ENCODE measurements around the gene GRIP2. TPM values are rescaled to one million over a fixed set of nuclear protein-coding genes. Genes with fewer than 3 reads are reported as not detected.

The GRIP2 gene
- total RNA-seq, 1 experiment from 2014 or later: 0.57 TPM

- Histone ChIP-seq H3K27ac (no peak overlapping the region), H3K9me3 (replicated peaks) (no peaks in the 10 kb centered on the region), H3K27me3 (no peaks in the 10 kb centered on the region), H3K36me3 (no peaks in the 10 kb centered on the region; the same call in 1 of the 2 replicates), H3K4me1 (peaks cover 14% of the 10 kb centered on the region), H3K4me3 (no peak overlapping the region)
- DNase-seq: no peak
These were observed 63.4 kb downstream of the GRIP2 start for GRCh38 chr3:14476583-14477265.

GRCh38 chr3:14475621-14476020 is 64.5 kb downstream of the GRIP2 start:
- no peak overlapping the region for H3K4me3 ChIP-seq
- no peak overlapping the region for H3K27ac ChIP-seq
- no peak for DNase-seq
- H3K27me3 ChIP-seq: no peaks in the 10 kb centered on the region
- H3K36me3 ChIP-seq: no peaks in the 10 kb centered on the region; the same call in 1 of the 2 replicates
- peaks cover 14% of the 10 kb centered on the region for H3K4me1 ChIP-seq
- H3K9me3 ChIP-seq (replicated peaks): no peaks in the 10 kb centered on the region

GRCh38 chr3:14474363-14475081 is 65.6 kb downstream of the GRIP2 start:
- H3K9me3 ChIP-seq (replicated peaks): no peaks in the 10 kb centered on the region
- H3K27me3 ChIP-seq: no peaks in the 10 kb centered on the region
- no peaks in the 10 kb centered on the region; the same call in 1 of the 2 replicates for H3K36me3 ChIP-seq
- no peak for DNase-seq
- no peak overlapping the region for H3K27ac ChIP-seq
- no peak overlapping the region for H3K4me3 ChIP-seq
- H3K4me1 ChIP-seq: peaks cover 14% of the 10 kb centered on the region

GRCh38 chr3:14473411-14473891 is 66.7 kb downstream of the GRIP2 start:
- peaks cover 14% of the 10 kb centered on the region for H3K4me1 ChIP-seq
- no peaks in the 10 kb centered on the region for H3K27me3 ChIP-seq
- no peaks in the 10 kb centered on the region; the same call in 1 of the 2 replicates for H3K36me3 ChIP-seq
- no peaks in the 10 kb centered on the region for H3K9me3 ChIP-seq (replicated peaks)
- no peak for DNase-seq
- H3K4me3 ChIP-seq: no peak overlapping the region
- peak overlapping the region; percentile 47; the same call in 1 of the 2 replicates for H3K27ac ChIP-seq

- Histone ChIP-seq H3K36me3 (no peaks in the 10 kb centered on the region; the same call in 1 of the 2 replicates), H3K27me3 (no peaks in the 10 kb centered on the region), H3K27ac (peak overlapping the region; percentile 47), H3K4me3 (no peak overlapping the region), H3K4me1 (peaks cover 14% of the 10 kb centered on the region), H3K9me3 (replicated peaks) (no peaks in the 10 kb centered on the region)
- peak; percentile 75 to 76 for DNase-seq
These were observed 67.4 kb downstream of the GRIP2 start for GRCh38 chr3:14472471-14473351.

DNA sequence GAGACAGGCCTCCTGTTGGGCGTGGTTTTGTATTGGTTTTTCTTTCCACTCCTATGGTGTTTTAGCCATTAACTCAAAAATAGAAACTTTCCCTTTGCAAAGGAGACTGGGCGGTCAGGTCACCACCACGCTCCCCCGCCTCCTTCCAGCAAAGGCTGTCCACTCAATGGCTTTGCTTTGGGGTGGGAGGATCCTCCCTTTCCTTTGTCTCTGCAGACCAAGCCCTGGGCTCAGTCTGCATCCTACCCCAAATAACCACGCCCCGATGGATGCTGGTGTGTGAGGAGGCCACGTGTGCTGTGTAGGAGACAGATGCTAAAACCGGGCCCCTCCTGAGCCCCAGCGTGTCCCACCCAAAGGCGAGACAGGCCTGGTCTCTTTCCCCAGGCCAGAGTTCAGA is 68.5 kb downstream of the GRIP2 start:
- H3K36me3 ChIP-seq: no peaks in the 10 kb centered on the region; the same call in 1 of the 2 replicates
- no peaks in the 10 kb centered on the region for H3K9me3 ChIP-seq (replicated peaks)
- H3K4me1 ChIP-seq: peaks cover 14% of the 10 kb centered on the region
- no peak overlapping the region for H3K4me3 ChIP-seq
- DNase-seq: no peak
- no peak overlapping the region for H3K27ac ChIP-seq
- H3K27me3 ChIP-seq: no peaks in the 10 kb centered on the region

DNA sequence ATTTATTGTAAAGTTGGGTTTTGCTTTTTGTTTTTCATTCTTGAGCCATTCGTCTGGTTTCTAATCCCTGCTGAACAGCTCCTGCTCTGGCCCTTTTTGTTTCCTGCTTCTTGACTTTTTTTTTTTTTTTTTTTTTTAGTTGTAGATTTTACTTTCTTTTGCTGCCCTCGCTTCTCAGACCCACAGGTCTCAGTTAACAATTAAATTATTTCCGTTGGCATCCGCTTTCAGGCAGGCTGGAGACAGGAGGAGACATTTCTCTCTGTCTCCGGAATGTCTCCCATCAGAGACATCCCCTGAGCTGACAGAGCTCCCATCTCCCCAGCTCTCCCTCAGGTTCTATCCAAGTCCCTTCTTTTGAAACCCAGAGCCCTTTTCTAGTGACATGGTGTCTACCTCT is 69.1 kb downstream of the GRIP2 start:
- Histone ChIP-seq H3K4me1 (peaks cover 14% of the 10 kb centered on the region), H3K9me3 (replicated peaks) (no peaks in the 10 kb centered on the region), H3K36me3 (no peaks in the 10 kb centered on the region), H3K27ac (no peak overlapping the region), H3K4me3 (no peak overlapping the region), H3K27me3 (no peaks in the 10 kb centered on the region)
- DNase-seq: no peak

- Histone ChIP-seq H3K27ac (no peak overlapping the region), H3K4me3 (no peak overlapping the region), H3K36me3 (no peaks in the 10 kb centered on the region), H3K27me3 (no peaks in the 10 kb centered on the region), H3K9me3 (replicated peaks) (no peaks in the 10 kb centered on the region), H3K4me1 (peaks cover 14% of the 10 kb centered on the region)
- DNase-seq: no peak
These were observed 69.7 kb downstream of the GRIP2 start for GRCh38 chr3:14470461-14470860.

DNA sequence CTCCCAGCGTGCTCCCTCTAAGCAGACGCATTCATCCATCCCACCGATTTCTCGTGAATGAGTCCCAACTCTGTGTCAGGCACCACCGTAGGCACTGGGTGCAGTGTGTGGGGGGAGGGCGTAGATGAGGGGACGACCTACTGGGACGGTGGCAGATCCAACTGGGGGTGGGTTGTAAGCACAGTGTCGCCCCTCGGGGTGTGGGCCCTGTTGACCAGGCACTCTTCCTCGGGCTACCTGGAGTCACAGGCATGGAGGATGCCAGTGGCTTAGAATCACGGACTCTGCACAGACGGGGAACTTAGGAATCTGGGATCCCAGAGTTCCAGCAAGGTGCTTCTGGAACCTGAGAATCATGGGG is 71.5 kb downstream of the GRIP2 start:
- no peak overlapping the region for H3K27ac ChIP-seq
- H3K4me1 ChIP-seq: peaks cover 14% of the 10 kb centered on the region

DNA sequence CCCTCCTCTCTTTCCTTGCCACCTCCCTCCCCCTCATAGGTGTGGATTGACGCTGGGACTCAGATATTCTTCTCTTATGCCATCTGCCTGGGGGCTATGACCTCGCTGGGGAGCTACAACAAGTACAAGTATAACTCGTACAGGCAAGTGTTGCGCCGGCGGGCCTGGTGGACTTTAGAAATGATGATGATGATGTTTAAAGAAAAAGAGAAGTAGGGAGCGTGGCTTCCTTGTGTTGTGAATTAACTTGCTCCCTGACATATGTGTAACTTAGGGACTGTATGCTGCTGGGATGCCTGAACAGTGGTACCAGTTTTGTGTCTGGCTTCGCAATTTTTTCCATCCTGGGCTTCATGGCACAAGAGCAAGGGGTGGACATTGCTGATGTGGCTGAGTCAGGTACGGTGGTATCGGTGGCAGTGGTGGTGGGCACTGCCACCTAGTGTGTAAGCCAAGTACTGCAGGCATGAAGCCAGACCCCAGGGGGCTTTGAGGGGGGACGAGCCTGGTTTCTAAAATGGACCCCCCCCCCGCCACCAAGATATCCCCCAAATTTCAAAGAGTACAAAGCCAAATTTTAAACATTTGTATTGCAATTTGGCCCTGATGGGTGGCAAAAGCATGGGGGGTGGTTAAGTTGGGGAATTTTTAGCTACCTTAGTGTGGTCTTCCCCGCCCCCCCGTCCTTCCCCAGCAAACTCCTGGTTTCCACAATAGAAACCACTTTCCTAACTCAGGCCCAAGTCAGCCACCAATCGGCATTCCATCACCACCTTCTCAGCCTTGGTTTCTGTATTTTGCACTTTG is 72.1 kb downstream of the GRIP2 start:
- Histone ChIP-seq H3K9me3 (replicated peaks) (no peaks in the 10 kb centered on the region), H3K27me3 (no peaks in the 10 kb centered on the region), H3K4me3 (no peak overlapping the region), H3K27ac (no peak overlapping the region), H3K4me1 (peaks cover 11% of the 10 kb centered on the region), H3K36me3 (no peaks in the 10 kb centered on the region)
- peak; percentile 32 to 69 for DNase-seq

More for the DNA sequence above, 71.5 kb downstream of the GRIP2 start:
- no peaks in the 10 kb centered on the region for H3K9me3 ChIP-seq (replicated peaks)
- H3K4me3 ChIP-seq: no peak overlapping the region
- no peaks in the 10 kb centered on the region for H3K27me3 ChIP-seq
- no peaks in the 10 kb centered on the region for H3K36me3 ChIP-seq
- no peak for DNase-seq

DNA sequence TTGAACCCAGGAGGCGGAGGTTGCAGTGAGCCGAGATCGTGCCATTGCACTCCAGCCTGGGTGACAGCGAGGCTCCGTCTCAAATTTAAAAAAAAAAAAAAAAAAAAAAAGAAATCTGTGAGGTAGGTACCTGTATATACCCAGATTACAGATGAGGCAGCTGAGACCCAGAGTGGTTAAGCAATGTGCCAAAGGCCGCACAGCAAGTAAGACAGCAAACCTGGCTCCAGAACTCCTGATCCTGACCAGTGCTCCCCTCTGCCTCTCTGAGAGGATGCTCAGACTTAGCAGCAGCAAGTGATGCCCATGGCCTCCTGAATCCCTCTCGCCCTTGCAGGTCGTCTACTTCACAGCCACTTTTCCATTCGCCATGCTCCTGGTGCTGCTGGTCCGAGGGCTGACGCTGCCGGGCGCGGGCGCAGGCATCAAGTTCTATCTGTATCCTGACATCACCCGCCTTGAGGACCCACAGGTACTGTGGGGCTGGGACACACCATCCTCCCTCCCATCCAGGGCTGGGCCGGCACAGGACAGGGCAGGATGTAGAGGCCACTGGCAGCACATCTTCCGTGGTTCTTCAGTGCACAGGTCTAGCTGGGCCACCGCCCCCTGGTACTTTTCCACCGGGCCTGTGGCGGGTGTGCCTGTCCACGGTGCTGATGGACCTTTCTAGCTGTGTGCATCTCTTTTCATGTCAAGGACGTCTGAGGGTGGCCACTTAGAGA is 73.8 kb downstream of the GRIP2 start:
- Histone ChIP-seq H3K4me1 (no peaks in the 10 kb centered on the region), H3K9me3 (replicated peaks) (no peaks in the 10 kb centered on the region), H3K4me3 (no peak overlapping the region), H3K27me3 (no peaks in the 10 kb centered on the region), H3K27ac (no peak overlapping the region), H3K36me3 (no peaks in the 10 kb centered on the region)
- no peak for DNase-seq

GRCh38 chr3:14465425-14465824 is 74.7 kb downstream of the GRIP2 start:
- DNase-seq: no peak
- Histone ChIP-seq H3K27me3 (no peaks in the 10 kb centered on the region), H3K36me3 (no peaks in the 10 kb centered on the region), H3K4me1 (no peaks in the 10 kb centered on the region), H3K27ac (no peak overlapping the region), H3K9me3 (replicated peaks) (no peaks in the 10 kb centered on the region), H3K4me3 (no peak overlapping the region)

GRCh38 chr3:14464521-14464920 is 75.6 kb downstream of the GRIP2 start:
- no peaks in the 10 kb centered on the region for H3K36me3 ChIP-seq
- H3K4me3 ChIP-seq: no peak overlapping the region
- H3K27me3 ChIP-seq: no peaks in the 10 kb centered on the region
- H3K4me1 ChIP-seq: no peaks in the 10 kb centered on the region
- DNase-seq: no peak
- H3K9me3 ChIP-seq (replicated peaks): no peaks in the 10 kb centered on the region
- H3K27ac ChIP-seq: no peak overlapping the region

GRCh38 chr3:14464141-14464465 is 76.0 kb downstream of the GRIP2 start:
- no peak for DNase-seq
- Histone ChIP-seq H3K27ac (no peak overlapping the region), H3K4me1 (no peaks in the 10 kb centered on the region), H3K36me3 (no peaks in the 10 kb centered on the region), H3K9me3 (replicated peaks) (no peaks in the 10 kb centered on the region), H3K4me3 (no peak overlapping the region), H3K27me3 (no peaks in the 10 kb centered on the region)
